ENCODE results near the gene AQR. TPM values are rescaled to one million over a fixed set of nuclear protein-coding genes. Genes with fewer than 3 reads are reported as not detected.

Gene AQR
- total and polyA plus RNA-seq, 2 of the 8 experiments (the other 6 are each of a cell fraction or from before 2014, with no cell fraction given) = 34.5 to 57.6 TPM

DNA sequence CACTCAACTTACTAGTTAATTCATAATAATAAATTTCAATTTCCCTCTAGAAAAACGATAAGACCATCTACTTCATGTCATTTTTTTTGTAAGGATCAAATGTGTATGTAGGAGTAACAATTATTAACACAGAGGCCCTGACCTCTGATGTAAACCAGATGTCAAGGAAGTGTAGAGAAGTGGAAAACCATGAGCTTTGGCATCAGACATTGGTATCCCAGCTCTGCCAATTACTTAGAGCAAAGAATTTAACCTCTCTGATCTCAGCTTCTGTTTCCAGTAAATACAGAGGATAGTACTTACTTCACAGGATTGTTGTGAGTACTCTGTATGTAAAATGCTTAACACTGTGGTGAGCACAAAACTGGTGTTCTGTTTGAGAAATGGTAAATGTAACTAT is 17.5 kb downstream of the AQR start (continued):
- TF ChIP-seq HDAC2 (IDR thresholded peaks at IDR 0.05; ENCODE audit: borderline replicate concordance in 1 of 2, low read depth in 2 of 2, low read length in 2 of 2) (no peak), YY1 (IDR thresholded peaks at IDR 0.05; ENCODE audit: low read depth, low read length) (no peak), NANOG (IDR thresholded peaks at IDR 0.05; ENCODE audit: insufficient read depth, low read depth, low read length, poor library complexity, severe bottlenecking) (no peak), SIRT6 (IDR thresholded peaks at IDR 0.05; ENCODE audit: low read length) (no peak), BCL11A (IDR thresholded peaks at IDR 0.05; ENCODE audit: low read depth in 2 of 2, low read length in 2 of 2) (no peak), TAF1 (IDR thresholded peaks at IDR 0.05; ENCODE audit: low read depth, low read length) (no peak)
